Peyer's patch (tissue), 4 donors: ENCODE results near the gene PHACTR1. TPM values are rescaled to one million over a fixed set of nuclear protein-coding genes. Genes with fewer than 3 reads are reported as not detected.

Source experiments
- DNase-seq, 3 donors: peaks; one replicate each; pipeline ENCODE4 v3.0.0-alpha.2; 2017 to 2019
- H3K27ac ChIP-seq, 4 donors: fragments of 200-600 bp; sonication (generic); one replicate each; pipeline ENCODE4 v1.5.1; 2016 to 2019
- H3K27me3 ChIP-seq, 2 donors: fragments of 200-600 bp; sonication (generic); one replicate each; pipeline ENCODE4 v1.5.1; 2019
- H3K36me3 ChIP-seq, 3 donors: fragments of 200-600 bp; sonication (generic); one replicate each; pipeline ENCODE4 v1.5.1; 2016 to 2019
- H3K4me1 ChIP-seq, 4 donors: fragments of 200-600 bp; sonication (generic); one replicate each; pipeline ENCODE4 v1.5.1; 2016 to 2019
- H3K4me3 ChIP-seq, 4 donors: fragments of 200-600 bp; sonication (generic); 1 replicate in 3 of 4; 2 replicates in 1 of 4; pipeline ENCODE4 v1.5.1; 2016 to 2019; ENCODE audit warnings: mild to moderate bottlenecking in 1 of 4
- H3K9me3 ChIP-seq, 4 donors: fragments of 200-600 bp; sonication (generic); one replicate each; pipeline ENCODE4 v1.5.1; 2016 to 2019; ENCODE audit warnings: mild to moderate bottlenecking in 1 of 4
- POLR2A ChIP-seq, 2 donors: fragments of 450-650 bp; IDR thresholded peaks; one replicate each; pipeline ENCODE4 v1.5.1; 2017; ENCODE audit warnings: antibody characterized with exemption in 2 of 2, mild to moderate bottlenecking in 2 of 2, moderate library complexity in 2 of 2
- small RNA-seq, 2 donors: library from RNA; depleted of rRNA; stranded (forward); fragments of <200 nt; gene quantifications; one replicate each; pipeline ENCODE3, GENCODE V24; 2016
- total RNA-seq, 4 donors: library from RNA; depleted of rRNA; stranded (reverse); fragments of >200 nt; gene quantifications; one replicate each; pipeline ENCODE4 v1.1.0, GENCODE V29; 2016
- TF ChIP-seq, protein P1 (sequence below), 6 experiments: fragments of 450-650 bp in 4 of 6; fragments of 200-600 bp in 2 of 6; sonication (generic) in 1 of 6; IDR thresholded peaks; one replicate each; pipeline ENCODE4 v1.5.1; 2017 to 2019; ENCODE audit warnings: antibody characterized with exemption in 6 of 6, mild to moderate bottlenecking in 3 of 6, moderate library complexity in 1 of 6

Gene PHACTR1
- total RNA-seq, 4 donors from 2014 or later: 0.35 to 19.0 (median 1.7) TPM

DNA sequence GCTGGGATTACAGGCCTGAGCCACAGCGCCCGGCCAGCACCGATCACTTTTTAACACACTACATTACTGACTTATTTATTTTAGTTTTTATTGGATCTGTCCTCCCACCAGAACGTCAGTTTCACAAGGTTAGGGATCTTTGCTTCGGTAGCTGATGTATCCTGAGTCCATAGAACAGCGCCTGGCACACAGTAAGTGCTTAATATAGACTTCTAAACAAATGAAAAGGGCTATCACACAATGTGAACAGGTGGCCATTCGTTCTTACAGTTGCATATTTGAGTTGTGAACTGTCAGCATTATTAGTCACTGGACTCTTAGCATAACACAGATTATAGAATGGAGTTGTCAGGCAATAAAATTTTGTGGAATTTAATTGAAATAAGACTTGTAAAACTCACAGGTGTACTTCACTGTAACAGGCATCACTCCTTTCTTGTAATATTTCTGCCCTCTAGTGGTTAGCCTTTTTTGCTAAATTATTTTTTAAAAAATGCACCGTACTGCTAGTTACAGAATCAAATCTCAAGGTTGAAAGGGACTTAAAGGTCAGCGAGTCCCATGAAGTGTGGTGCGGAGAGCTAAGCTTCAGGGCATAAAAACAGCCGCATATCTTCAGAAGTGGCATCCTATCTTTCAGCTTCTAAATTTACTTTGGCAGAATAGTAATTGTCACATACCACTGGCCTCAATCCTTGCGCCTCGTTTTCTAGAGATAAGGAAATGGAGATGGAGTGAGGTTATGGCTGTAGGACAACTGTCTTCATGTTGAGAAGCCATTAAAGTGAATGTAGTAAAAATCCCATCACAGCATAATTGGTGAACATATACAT, 615.2 kb downstream of the PHACTR1 start:
- TF ChIP-seq POLR2A (IDR thresholded peaks at IDR 0.05): no peak
- TF ChIP-seq, protein P1, sequence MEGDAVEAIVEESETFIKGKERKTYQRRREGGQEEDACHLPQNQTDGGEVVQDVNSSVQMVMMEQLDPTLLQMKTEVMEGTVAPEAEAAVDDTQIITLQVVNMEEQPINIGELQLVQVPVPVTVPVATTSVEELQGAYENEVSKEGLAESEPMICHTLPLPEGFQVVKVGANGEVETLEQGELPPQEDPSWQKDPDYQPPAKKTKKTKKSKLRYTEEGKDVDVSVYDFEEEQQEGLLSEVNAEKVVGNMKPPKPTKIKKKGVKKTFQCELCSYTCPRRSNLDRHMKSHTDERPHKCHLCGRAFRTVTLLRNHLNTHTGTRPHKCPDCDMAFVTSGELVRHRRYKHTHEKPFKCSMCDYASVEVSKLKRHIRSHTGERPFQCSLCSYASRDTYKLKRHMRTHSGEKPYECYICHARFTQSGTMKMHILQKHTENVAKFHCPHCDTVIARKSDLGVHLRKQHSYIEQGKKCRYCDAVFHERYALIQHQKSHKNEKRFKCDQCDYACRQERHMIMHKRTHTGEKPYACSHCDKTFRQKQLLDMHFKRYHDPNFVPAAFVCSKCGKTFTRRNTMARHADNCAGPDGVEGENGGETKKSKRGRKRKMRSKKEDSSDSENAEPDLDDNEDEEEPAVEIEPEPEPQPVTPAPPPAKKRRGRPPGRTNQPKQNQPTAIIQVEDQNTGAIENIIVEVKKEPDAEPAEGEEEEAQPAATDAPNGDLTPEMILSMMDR (IDR thresholded peaks at IDR 0.05): peak; percentile 41 to 74 (median 70)
- H3K4me1 ChIP-seq: peaks cover 0 to 12% (median 3%) of the 10 kb centered on the region in 4 donors
- DNase-seq: no peak
- H3K9me3 ChIP-seq: no peaks in the 10 kb centered on the region
- no peaks in the 10 kb centered on the region for H3K27me3 ChIP-seq
- no peak overlapping the region for H3K27ac ChIP-seq
- H3K4me3 ChIP-seq: no peak overlapping the region
- no peaks in the 10 kb centered on the region for H3K36me3 ChIP-seq

DNA sequence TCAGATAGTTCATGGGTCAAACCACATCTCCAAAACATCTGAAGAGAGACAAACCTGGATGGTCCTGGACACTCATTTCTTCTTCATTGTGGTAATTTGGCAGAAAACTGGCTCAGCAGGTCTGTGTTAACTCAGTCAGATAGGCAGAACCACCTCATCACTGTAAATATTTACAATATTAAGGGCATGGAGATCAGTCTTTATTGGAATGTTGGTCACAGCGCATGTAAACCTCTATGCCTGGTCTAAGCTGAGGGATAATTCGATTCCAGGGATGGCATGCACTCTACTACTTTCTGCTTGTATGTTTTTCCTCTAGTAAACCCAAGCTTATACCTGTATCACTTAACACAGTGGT, 615.8 kb downstream of the PHACTR1 start:
- H3K36me3 ChIP-seq: no peaks in the 10 kb centered on the region
- TF ChIP-seq, protein P1 (IDR thresholded peaks at IDR 0.05): no peak
- TF ChIP-seq POLR2A (IDR thresholded peaks at IDR 0.05): no peak
- H3K4me3 ChIP-seq: no peak overlapping the region
- DNase-seq: no peak
- H3K4me1 ChIP-seq: peaks cover 0 to 7% (median 1%) of the 10 kb centered on the region in 4 donors
- no peaks in the 10 kb centered on the region for H3K9me3 ChIP-seq
- H3K27ac ChIP-seq: no peak overlapping the region
- no peaks in the 10 kb centered on the region for H3K27me3 ChIP-seq

DNA sequence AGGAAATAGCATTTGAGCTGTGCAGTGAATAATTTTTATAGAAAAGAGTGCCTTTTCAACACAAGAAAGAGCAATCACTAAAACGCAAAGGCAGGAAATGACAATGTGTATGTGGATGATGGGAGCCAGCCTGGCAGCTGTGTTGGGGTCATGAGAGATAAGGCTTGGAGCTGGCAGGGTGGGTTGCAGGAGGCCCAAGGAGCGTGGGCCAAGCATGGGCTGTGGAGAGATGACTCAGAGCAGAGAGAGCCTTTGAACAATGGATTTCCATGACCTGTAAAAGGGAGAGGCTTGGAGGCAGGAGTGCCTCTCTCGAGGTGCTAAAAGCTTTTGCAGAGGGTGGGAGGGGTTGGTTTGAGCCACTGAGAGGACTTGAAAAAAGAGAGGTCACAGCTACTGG, 618.4 kb downstream of the PHACTR1 start:
- H3K27ac ChIP-seq: no peak overlapping the region
- TF ChIP-seq POLR2A (IDR thresholded peaks at IDR 0.05): no peak
- TF ChIP-seq, protein P1 (IDR thresholded peaks at IDR 0.05): no peak
- H3K36me3 ChIP-seq: no peaks in the 10 kb centered on the region
- no peaks in the 10 kb centered on the region for H3K4me1 ChIP-seq
- no peak for DNase-seq
- H3K9me3 ChIP-seq: no peaks in the 10 kb centered on the region
- no peaks in the 10 kb centered on the region for H3K27me3 ChIP-seq
- H3K4me3 ChIP-seq: no peak overlapping the region

DNA sequence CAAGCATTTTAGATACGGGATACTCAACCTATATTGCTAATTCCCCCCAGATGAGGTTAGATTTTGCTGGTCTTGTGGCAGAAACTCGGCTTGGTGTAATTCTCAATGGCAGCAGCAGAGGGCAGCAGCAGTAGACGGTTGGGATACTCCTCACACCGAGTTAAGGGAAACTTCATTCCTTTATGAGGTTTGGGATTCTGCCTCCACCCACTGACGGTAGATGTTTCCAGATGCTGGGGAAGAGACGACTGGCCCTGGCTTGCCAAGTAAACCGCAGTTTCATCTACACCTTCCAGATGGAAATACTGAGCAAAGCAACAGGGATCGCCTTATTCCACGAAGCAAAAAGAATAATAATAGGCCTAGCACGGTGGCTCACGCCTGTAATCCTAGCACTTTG, 620.0 kb downstream of the PHACTR1 start:
- H3K4me3 ChIP-seq: no peak overlapping the region
- H3K27ac ChIP-seq: no peak overlapping the region
- no peaks in the 10 kb centered on the region for H3K36me3 ChIP-seq
- H3K27me3 ChIP-seq: no peaks in the 10 kb centered on the region
- DNase-seq: peak; percentile 84 to 87 (median 86)
- H3K4me1 ChIP-seq: no peaks in the 10 kb centered on the region
- H3K9me3 ChIP-seq: peaks cover 0 to 2% (median 1%) of the 10 kb centered on the region in 4 donors
- TF ChIP-seq, protein P1 (IDR thresholded peaks at IDR 0.05): peak; percentile 79 to 97 (median 95)
- TF ChIP-seq POLR2A (IDR thresholded peaks at IDR 0.05): peak in 1 of 2 donors; percentile 14

DNA sequence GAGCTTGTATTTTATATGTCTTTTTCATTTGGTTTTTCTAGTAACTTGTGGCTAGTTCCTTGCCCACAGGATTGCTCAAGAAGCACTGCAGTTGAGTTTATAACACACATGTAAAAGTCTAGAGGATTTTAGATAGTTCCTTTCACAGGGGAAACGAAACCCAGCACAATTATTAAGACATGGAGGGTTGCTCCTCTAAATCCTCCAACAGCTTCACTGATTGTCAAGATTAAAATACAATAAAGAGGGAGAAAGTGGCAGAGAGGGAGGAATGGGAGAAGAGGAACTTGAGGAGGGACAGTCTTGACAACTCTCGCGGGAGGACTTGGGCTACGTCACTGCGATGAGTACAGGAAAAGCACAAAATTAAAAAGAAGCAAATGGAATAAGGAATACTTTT, 621.5 kb downstream of the PHACTR1 start:
- Histone ChIP-seq H3K27me3 (no peaks in the 10 kb centered on the region), H3K9me3 (peaks cover 0 to 4% (median 1%) of the 10 kb centered on the region in 4 donors)

More for the DNA sequence above, 621.5 kb downstream of the PHACTR1 start:
- Histone ChIP-seq H3K4me1 (no peaks in the 10 kb centered on the region), H3K36me3 (no peaks in the 10 kb centered on the region), H3K27ac (no peak overlapping the region), H3K4me3 (no peak overlapping the region)
- TF ChIP-seq, protein P1 (IDR thresholded peaks at IDR 0.05): no peak
- no peak for TF ChIP-seq POLR2A (IDR thresholded peaks at IDR 0.05)
- no peak for DNase-seq

Small RNA genes within 50 kb of the gene (small RNA-seq; reads per million reads assigned to genes)
- 0.06 to 0.19 reads per million in 2 donors for gene RNU1-11P
